Measurements from ENCODE around the gene KDM4C.
"Not testable (repeated sequence)": the region's sequence is repeated elsewhere in the genome, so short reads cannot be mapped to it uniquely, and the experiment has no call there.

The KDM4C gene

DNA sequence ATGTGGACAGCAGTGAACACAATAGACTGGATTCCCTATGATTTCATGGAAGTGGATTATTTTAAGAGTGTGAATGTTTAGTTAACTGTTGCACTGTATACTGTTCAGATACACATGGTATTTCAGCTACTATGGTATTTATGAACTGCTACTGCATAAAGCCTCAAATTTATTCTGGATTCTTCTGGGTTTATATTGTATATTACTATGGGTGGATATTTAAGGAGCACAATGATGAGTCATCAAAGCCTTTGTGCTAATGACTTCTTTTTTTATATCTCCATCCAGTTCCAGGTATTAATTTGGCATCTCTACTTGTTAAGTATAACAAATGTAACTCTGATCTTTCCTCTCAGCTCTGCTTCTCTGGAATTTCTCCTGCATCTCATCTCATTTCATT, 6.8 kb downstream of the KDM4C start:
- DNase-seq = no peak

DNA sequence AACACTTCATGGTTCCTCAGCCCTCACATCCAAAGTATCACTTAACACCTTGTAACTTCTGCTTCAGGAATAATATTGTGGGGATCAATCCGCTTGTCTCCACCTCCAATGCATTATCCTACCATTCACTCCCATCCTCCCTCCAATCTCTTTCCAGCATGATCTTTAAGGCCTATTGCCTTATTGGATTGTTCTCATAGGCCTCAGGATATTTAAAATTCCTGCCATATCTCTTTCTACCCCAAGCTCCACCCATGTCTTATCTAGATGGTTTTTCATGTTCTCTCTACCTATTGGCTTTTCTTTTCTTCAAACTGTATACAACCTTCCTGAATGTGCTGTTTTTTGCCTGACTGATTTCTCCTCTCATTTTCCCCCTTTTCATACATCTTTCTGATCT, 7.2 kb downstream of the KDM4C start:
- DNase-seq = no peak

DNA sequence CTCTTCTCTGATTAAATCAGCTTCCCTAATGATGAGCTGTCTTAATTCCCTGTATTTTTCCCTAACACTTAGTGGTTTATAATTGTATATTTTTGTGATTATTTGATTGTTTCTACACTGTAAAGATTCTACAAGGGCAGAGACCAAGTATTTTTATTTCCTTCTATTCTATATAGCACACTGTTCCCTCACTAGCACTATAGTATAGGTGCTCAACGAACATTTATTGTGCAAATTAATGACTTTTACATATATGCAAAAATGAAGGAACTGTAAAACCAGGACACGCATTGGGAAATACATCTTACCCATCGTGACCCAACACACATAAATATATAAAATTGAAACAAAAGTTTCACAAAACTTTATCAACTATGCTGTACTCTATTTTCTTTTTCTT, 7.6 kb downstream of the KDM4C start:
- DNase-seq = no peak

- DNase-seq = no peak
These were observed 8.8 kb downstream of the KDM4C start for GRCh38 chr9:6766606-6767005.

- not testable (repeated sequence) for DNase-seq
These were observed 10.8 kb downstream of the KDM4C start for GRCh38 chr9:6768587-6768986.

- no peak for DNase-seq
These were observed 13.9 kb downstream of the KDM4C start for GRCh38 chr9:6771722-6772121.

- DNase-seq = no peak
These were observed 19.6 kb downstream of the KDM4C start for GRCh38 chr9:6777213-6777902.

DNA sequence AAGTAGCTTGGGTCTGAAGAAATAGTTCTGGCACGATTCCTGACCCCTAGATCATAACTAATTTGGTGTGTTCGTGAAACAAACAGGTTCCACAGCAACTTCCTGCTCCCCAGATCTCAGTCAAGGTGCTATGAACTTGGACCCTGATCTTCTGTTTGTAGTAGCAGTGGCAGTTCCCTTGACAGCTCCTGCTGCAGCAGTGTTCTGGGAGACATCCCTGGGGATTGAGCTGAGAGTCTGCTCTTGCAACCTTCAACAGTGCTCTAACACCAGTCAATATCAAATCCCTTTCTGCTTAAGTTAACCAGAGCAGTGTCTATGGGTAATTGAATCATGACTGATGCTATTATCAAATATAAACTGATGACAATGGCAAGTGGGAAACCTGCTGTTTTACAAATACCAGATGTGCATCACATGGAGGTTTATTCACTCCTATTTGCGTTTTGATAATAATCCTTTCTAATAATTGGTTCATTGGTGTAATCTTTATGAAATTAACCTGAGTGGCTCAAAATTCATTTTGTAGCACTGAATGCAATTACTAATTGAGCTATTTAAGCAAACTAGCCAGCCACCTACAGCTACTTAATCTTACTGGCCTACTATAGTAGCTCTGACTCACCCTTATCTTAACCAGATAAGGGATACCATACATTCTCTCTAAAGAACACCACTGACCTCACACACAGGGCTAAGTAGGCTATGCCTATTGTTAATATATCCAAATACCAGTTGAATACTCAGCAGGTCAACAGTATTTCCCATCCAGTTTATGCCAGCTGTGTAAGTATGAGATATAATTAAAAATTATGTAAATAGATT, 21.9 kb downstream of the KDM4C start:
- no peak for DNase-seq

DNA sequence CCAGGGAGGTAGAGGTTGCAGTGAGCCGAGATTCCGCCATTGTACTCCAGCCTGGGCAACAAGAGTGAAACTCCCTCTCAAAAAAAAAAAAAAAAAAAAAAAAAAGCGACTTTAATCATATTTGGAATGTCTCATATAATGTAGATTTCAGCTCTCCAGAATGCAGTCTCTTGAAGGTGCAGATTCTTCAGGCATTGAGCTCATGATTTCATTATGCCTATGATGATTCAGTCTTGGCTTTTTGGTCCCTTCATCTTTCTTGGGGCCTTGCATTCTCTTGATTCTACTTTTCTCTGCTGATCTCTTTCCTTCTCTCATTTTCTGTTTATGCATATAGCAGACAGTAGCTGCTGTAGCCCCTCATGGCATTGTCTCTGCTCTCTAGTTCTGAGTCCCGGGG, 22.9 kb downstream of the KDM4C start:
- DNase-seq = no peak

GRCh38 chr9:6781476-6781875, 23.7 kb downstream of the KDM4C start:
- DNase-seq = no peak

DNA sequence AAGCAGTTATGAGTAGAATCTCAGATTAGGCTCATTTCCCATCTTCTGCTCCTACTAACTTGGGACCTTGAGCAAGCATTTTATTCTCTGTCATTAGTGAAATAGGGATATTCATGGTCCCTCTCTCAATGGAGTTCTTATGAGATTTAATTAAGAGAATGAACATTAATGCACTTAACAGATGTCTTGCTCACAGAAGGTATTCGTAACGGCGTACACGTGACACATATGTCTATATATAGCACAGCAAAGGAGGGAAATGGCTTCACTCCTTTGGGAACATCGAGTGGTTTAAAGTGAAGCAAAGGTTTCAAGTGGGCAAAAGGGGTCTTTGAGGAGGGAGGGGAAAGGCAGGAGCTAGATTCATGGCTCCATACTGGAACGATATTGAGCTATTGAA, 24.6 kb downstream of the KDM4C start:
- no peak for DNase-seq

DNA sequence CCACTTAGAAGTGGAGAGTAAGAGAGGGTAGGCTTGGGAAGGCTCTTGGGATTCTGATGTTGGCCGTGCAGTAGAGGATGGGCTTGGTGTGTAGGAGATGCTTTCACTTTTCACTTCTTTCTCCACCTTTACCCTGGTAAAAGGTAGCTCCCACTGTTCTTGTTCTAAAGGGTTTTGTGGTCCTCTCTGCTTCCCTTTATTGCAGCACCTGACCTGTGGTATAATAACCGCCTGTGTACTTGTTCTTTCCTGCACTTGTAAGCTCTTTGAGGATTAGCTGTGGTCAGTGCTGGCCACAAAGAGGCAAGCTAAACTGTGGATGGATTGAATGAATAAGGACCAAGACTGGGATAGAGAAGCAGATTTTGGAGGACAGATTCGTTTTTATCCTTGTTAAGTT, 25.2 kb downstream of the KDM4C start:
- no peak for DNase-seq

- DNase-seq = no peak
These were observed 26.0 kb downstream of the KDM4C start for GRCh38 chr9:6783753-6784152.

DNA sequence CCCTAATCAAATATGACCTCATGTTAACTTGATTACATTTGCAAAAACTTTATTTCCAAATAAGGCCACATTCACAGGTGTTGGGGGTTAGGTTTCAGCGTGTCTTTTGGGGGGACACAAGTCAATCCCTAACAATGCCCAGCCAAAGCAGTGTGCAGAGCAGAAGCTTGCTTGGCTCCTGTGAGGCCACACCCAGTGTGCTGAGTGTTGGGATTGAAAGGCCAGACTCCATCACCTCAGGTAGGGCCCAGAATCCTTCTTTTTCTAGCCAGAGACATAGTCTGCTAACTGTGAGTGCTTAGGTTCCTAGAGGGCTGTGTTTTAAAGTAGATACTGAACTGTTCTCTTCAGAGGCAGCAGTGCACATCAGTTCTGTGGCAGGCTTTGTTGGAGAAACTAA, 27.9 kb downstream of the KDM4C start:
- DNase-seq = no peak

DNA sequence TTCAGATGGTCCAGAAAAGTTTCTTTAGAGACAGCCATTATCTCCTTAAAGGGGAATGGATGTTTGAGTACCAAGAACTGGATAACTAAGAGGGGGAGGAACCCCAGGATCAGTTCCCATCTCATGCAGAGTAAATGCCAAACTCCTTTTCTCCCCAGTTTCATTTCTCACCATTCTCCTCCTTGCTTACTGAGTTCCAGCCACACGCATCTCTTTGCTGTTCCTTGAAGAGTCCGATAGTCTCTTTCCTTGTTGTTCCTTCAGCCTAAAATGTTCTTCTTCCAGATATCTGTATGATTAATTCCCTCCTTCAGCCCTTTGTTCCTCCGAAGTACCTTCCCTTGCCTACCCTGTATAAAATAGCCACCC, 30.0 kb downstream of the KDM4C start:
- no peak for DNase-seq

DNA sequence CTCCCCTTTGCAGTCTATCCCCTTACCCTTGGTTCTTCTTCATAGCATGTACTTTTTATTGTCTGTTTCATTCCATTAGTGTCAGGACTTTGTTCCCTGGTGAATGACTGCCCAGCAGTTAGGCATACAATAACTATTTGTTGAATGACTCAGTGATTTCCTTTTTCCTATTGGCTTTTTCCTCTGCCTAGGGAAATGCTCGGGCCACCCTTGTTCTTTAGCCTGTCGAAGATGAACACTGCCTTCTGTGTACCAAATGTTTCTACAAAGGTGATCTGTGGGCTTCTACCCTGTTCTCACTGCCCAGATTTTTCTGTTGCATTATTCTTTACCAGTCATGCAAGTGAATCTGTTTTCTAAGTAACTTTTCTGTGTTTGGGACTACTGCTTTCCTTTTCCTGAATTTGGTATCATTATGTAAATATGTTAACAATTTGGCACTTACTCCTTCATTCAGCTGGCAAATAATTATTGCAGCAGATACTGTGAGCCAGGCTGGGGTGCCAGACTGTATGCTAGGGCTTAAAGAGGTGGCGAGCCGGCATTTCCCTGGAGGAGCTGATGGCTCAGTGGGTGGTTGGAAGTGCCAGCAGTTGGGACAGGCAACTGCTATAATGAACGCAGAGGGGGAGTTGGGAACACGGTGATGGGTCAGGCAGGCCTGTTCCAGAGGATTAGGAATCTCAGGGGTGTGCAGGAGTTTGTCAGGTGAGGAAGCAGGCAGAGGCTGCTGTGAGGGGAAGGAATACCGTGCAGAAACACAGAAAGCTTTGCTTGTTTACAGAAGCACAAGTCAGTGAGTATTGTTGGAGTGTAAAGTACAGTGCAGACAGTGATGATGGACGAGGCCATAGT, 30.6 kb downstream of the KDM4C start:
- DNase-seq = no peak

DNA sequence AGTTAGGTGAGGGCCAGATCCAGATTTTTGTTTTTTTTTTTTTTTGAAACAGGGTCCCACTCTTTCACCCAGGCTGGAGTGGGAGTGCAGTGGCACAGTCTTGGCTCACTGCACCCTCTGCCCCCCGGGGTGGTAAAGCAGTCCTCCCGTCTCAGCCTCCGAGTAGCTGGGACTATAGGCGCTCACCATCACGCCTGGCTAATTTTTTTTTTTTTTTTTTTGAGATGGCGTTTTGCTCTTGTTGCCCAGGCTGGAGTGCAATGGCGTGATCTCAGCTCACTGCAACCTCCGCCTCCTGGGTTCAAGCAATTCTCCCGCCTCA, 31.2 kb downstream of the KDM4C start:
- not testable (repeated sequence) for DNase-seq

- DNase-seq = no peak
These were observed 33.1 kb downstream of the KDM4C start for GRCh38 chr9:6790866-6791265.

- DNase-seq = no peak
These were observed 35.4 kb downstream of the KDM4C start for GRCh38 chr9:6793203-6793602.

- DNase-seq = no peak
These were observed 37.2 kb downstream of the KDM4C start for GRCh38 chr9:6794936-6795335.

GRCh38 chr9:6802926-6803325, 45.2 kb downstream of the KDM4C start:
- no peak for DNase-seq

DNA sequence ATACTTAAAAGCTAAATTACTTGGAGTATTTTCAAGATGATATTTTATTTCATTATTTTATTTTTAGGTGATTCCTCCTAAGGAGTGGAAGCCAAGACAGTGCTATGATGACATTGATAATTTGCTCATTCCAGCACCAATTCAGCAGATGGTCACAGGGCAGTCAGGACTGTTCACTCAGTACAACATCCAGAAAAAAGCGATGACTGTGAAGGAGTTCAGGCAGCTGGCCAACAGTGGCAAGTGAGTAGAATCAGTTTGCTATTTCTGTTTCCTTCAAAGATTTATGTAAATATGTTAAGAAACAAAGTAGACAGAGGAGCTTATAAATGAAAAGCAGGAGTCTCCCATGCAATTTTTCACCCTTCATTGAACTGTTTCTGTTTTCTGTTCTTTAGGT, 47.8 kb downstream of the KDM4C start:
- no peak for DNase-seq

DNA sequence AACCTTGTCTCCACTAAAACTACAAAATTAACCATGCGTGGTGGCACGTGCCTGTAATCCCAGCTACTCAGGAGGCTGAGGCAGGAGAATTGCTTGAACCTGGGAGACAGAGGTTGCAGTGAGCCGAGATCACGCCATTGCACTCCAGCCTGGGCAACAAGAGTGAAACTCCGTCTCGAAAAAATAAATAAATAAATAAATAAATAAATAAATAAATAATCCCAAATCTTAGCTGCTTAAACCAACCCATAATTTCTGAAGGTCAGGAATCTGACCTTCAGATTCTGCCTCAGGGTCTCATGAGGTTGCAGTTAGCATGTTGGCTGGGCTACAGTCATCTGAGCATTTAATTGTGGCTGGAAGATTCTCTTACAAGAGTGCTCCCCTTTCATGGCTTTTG, 48.5 kb downstream of the KDM4C start:
- not testable (repeated sequence) for DNase-seq

DNA sequence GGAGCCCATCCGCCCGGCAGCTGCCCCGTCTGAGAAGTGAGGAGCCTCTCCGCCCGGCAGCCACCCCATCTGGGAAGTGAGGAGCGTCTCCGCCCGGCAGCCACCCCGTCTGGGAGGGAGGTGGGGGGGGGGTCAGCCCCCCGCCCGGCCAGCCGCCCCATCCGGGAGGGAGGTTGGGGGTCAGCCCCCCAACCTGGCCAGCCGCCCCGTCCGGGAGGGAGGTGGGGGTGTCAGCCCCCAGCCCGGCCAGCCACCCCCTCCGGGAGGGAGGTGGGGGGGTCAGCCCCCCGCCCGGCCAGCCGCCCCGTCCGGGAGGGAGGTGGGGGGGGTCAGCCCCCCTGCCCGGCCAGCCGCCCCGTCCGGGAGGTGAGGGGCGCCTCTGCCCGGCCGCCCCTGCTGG, 49.9 kb downstream of the KDM4C start:
- DNase-seq = not testable (repeated sequence)
